Measurements from ENCODE around the gene TBCD.

- no peak for TF ChIP-seq CTCF (IDR thresholded peaks at IDR 0.05; ENCODE audit: low read depth, low read length)
- no peak for TF ChIP-seq EZH2phosphoT487 (IDR thresholded peaks at IDR 0.05; ENCODE audit: low read depth)
Measured at GRCh38 chr17:82862737-82863382, 111.0 kb downstream of the TBCD start.

Measured in OCI-LY3 (cell line).